GM19099 (cell line): ENCODE results near the gene GNB1L.

Source experiments
- POLR2A ChIP-seq: IDR thresholded peaks from 3 replicates; pipeline ENCODE4 v1.6.1; 2011; ENCODE audit warnings: low read depth; ENCODE audit not compliant: insufficient read length; ENCODE audit errors: extremely low read depth

GNB1L gene

GRCh38 chr22:19807914-19808872 lies 46.5 kb downstream of the GNB1L start:
- no peak for TF ChIP-seq POLR2A

GRCh38 chr22:19807161-19807913 lies 47.3 kb downstream of the GNB1L start:
- no peak for TF ChIP-seq POLR2A

- TF ChIP-seq POLR2A, result no peak
Observed at GRCh38 chr22:19806213-19807160, 48.2 kb downstream of the GNB1L start.

GRCh38 chr22:19805821-19806212 lies 48.9 kb downstream of the GNB1L start:
- TF ChIP-seq POLR2A, result no peak

- no peak for TF ChIP-seq POLR2A
Observed at GRCh38 chr22:19803736-19804267, 50.9 kb downstream of the GNB1L start.

- TF ChIP-seq POLR2A, result no peak
Observed at GRCh38 chr22:19802894-19803735, 51.6 kb downstream of the GNB1L start.

GRCh38 chr22:19802001-19802893 lies 52.4 kb downstream of the GNB1L start:
- TF ChIP-seq POLR2A, result no peak

GRCh38 chr22:19801340-19802000 lies 53.2 kb downstream of the GNB1L start:
- no peak for TF ChIP-seq POLR2A

GRCh38 chr22:19800761-19801244 lies 53.9 kb downstream of the GNB1L start:
- no peak for TF ChIP-seq POLR2A

- TF ChIP-seq POLR2A, result no peak
Observed at GRCh38 chr22:19800306-19800705, 54.4 kb downstream of the GNB1L start.

GRCh38 chr22:19799322-19800190 lies 55.1 kb downstream of the GNB1L start:
- TF ChIP-seq POLR2A, result no peak
